GM19452 (cell line): ENCODE results near the gene C1QL1.
"Not testable (repeated sequence)": the region's sequence is repeated elsewhere in the genome, so short reads cannot be mapped to it uniquely, and the experiment has no call there.

Experiments used
- ATAC-seq: cut with Tn5 transposase; IDR thresholded peaks from one replicate; pipeline ENCODE4 v1.9.1; 2021; ENCODE audit not compliant: unreplicated experiment

Gene C1QL1

GRCh38 chr17:44965481-44966234, 2.4 kb downstream of the C1QL1 start:
- ATAC-seq = no peak

DNA sequence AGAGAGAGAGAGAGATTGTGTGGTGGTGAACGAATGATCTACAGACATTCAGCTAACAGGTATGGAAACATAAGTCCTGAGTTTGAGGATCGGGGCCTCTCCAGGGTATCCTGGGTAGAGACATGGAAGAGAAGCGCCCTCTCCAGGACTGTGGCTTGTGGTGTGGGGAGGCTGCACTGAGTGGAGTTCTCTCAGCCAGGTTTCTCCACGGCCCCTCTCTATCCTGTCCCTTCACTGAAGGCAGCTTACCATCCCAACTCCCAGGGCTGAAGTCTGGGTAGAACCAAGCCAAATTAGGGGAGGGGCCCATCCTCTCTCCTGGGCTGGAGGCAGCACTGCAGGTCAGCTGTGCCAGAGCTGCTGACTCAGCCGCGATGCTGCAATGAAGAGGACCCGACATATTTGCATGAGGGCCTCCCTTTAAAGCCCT, 6.2 kb downstream of the C1QL1 start:
- no peak for ATAC-seq

GRCh38 chr17:44960691-44961090, 7.4 kb downstream of the C1QL1 start:
- ATAC-seq = no peak

- ATAC-seq = no peak
Measured at GRCh38 chr17:44959821-44960531, 8.1 kb downstream of the C1QL1 start.

DNA sequence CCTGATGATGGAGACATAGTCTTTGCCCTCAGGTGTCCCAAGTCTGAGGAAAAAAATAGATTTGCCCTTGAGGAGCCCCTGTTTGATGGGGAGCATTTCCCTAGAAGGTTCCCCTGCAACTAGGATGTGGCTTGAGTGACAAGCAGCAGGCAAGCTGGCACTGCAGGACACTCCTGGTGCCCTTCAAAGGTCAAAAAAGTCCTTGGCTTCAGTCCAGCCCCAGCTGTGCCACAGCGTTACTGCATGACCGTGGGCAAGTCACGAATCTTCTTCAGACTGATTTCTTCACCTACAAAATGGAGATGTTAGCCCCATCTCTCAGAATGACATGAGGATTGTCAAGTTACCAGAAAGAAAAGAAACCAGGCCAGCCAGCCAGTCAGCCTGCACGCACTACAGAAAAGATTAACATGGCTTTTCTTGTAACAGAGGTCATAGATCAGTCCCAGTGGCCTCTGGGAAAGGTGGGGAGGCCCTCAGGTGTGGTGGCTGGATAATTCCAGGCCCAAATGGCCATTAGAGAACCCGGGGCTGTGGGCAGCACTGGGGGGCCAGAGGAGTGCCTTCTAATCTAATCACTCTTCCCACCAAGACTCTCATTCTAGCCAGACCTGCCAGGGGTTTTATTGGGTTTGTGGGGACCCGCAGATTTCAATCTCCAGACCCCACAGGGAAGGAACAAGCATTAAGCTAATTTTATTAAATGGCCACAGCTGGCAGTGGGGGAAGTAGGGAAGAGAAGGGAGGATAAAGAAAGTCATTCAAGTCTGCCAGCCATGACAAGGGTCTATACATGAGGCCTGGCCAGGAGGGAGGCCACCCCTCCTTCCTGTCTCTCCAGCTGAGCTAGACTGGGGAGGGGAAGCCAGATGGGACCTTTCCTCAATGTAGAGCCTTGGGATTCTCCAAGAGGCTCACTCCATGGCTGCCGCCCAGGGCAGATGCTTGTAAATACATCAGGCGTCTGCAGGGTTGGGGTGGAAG, 10.8 kb downstream of the C1QL1 start:
- no peak for ATAC-seq

DNA sequence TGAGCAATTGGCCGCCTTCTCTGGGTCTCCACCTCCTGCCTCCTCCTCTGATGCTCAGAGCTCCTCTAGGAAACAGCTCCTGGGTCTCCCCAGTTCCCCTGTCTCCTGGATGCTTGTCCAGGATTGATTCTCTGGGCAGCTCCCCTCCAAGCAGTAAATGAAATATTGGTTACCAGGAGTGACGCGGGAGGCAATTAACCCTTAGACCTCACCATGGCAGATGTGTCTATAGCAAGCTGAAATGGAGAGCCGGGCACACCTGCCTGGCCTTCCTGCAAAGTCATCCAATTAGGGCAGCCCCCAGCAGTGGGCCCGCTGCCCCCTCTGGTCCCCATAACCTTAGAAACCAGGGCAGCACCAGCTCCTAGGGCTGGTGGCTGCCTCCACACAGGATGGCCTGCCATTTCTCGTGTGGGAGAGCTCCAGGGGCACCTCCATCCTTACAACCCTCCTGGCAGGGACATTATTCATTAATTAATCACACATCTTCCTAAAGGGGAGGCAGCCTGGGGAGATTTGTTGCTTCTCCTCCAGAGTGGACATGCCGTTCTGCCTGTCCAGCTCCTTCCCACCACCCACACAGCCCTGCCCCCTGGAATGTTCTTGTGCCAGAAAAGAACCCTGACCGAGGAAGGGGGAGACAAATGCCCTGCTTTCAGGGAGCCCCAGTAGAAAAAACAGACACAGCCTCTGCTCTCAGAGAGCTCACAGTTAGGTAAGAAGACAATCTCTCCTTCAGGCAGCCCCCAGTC, 12.3 kb downstream of the C1QL1 start:
- ATAC-seq = no peak

- no peak for ATAC-seq
Measured at GRCh38 chr17:44952946-44953475, 15.1 kb downstream of the C1QL1 start.

DNA sequence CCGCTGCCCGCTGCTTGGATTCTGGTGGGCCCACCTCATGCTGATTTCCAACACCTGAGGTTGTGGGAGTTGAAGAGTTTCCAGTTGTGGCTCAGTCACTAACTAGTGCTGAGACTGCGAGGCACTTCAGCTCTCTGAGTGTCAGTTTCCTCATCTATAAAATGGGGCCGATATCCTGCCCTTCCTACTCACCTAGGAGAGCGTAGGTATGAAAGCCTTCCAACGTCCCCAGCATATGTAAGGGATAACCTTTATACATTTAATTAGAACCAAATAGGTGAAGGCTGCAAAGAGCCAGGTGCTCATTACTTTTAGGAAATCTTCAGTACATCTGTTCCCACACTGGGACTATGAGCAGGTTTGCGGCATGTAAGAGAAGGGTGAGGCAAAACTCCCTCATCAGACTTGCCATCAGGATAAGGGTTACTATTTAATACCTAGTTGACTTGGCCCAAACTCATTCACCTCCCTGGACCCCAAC, 19.7 kb downstream of the C1QL1 start:
- ATAC-seq = no peak

DNA sequence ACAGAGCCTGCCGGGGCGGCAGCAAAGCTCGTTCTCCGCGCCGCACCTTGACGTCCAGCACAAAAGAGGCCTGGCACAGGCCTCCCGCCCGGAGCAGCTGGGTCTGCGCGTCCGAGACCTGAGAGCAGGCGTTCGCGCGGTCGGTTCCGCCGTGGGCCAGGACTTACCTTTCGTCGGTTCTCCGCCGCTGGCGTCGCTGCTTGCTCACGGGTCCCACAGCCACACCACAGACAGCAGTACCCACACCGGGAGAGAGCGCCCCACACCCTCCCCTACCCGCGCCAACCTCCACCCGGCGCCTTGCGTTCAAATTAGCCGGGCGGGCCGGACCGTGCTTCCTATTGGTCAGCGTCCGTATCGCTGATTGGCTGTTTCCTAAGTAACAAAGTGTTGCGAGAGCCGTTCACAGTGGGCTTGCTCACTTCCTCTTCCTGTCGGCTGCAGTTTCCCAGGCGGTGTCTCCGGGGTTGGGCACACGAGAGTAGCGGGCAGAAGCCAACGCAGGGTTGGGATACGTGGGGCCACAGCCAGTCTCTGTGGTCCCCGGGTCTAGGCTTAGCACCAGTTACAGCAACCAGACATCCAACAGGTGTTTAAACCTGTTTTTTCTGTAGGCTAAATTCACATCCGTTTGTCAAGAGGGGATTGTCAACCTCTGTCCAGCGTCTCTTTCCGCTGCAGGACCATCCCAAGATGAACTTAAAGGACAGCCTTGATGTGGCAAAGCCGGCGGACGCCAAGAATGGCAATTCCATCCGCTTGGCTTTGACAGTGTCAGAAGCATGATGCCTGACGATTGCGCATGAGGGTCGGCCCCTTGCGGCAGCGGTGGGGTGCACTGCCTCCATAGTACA, 20.4 kb downstream of the C1QL1 start, which contains the start of gene KIF18B:
Gene KIF18B (minus strand): TSS at position 313 of the 854 bp plus-strand sequence. CDS start 11,429 bp downstream, outside the sequence.
- ATAC-seq = peak; percentile 91

DNA sequence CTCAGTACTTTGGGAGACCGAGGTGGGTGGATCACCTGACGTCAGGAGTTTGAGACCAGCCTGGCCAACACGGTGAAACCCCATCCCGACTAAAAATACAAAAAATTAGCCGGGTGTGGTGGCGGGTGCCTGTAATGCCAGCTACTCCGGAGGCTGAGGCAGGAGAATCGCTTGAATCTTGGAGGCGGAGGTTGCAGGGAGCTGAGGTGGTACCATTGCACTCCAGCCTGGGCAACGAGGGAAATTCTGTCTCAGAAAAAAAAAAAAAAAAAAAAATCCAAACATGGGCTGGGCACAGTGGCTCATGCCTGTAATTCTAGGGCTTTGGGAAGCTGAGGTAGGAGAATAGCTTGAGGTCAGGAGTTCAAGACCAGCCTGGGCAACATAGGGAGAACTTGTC, 22.5 kb downstream of the C1QL1 start:
- not testable (repeated sequence) for ATAC-seq

- ATAC-seq = no peak
Measured at GRCh38 chr17:44942456-44942855, 25.6 kb downstream of the C1QL1 start.

GRCh38 chr17:44941712-44942331, 26.3 kb downstream of the C1QL1 start:
- no peak for ATAC-seq

DNA sequence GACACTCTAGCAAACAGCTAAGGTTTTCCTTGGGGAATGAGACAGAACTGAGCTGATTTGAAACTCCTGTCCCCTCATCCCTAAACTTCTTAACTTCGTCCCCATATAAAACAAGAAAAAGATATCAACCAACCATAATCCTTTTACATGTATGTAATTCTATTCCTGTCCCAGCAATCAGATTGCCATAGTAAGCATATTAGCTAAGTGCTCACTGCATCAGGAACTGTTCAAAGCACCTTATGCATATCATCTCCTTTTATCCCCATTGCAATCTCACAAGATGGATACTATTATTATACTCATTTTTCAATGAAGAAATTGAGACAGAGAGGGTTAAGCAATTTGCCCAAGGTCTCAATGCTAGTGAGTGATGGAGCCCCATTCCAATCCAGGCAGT, 27.3 kb downstream of the C1QL1 start:
- no peak for ATAC-seq

- ATAC-seq = no peak
Measured at GRCh38 chr17:44940317-44940716, 27.8 kb downstream of the C1QL1 start.

- no peak for ATAC-seq
Measured at GRCh38 chr17:44935116-44935515, 33.0 kb downstream of the C1QL1 start.

GRCh38 chr17:44934745-44935105, 33.4 kb downstream of the C1QL1 start:
- no peak for ATAC-seq

DNA sequence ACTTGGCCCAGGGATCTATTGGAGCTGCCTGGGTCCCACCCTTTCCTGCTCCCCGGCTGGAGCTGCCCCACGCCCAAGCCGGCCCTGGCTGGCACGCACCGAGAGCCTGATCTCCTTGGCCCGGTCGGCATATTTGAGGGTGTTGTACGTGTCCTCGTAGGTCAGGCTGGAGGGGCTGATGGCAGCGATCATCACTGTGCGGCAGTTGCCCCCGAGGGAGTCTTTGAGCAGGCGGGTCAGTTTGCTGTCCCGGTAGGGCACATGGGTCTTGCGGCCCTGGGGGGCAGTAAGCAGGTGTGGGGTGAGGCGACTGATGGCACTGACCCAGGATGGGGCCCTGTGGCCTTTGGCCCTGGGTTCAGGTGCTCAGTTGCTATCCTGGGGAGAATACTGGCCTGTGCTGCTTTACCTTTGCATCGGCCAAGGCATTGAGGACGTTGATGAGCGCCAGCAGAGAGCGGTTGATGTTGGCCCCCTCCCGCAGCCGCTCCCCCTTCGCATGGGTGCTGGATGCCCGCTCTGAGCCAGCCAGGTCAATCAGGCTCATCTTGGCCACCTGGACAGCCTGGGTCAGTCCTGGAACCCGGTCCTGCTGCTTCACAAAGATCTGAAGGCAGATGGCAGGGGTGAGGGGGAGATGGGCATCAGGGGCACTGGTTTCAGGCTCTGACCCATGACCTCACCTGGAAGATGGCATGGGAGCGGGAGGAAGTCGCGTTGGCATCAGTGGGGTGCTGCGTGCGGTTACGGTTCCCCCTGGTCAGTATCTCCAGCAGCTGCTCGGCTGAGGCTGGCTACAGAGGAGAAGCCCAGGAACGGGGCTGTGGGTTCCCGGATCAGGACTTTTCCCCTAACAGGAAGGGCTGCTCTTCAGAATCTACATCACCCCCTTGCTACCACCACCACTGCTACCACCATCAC, 34.0 kb downstream of the C1QL1 start:
- no peak for ATAC-seq

- no peak for ATAC-seq
Measured at GRCh38 chr17:44932787-44933097, 35.4 kb downstream of the C1QL1 start.
